ENCODE measurements around the gene BPHL.
"Not testable (repeated sequence)": the region's sequence is repeated elsewhere in the genome, so short reads cannot be mapped to it uniquely, and the experiment has no call there.

BPHL gene

DNA sequence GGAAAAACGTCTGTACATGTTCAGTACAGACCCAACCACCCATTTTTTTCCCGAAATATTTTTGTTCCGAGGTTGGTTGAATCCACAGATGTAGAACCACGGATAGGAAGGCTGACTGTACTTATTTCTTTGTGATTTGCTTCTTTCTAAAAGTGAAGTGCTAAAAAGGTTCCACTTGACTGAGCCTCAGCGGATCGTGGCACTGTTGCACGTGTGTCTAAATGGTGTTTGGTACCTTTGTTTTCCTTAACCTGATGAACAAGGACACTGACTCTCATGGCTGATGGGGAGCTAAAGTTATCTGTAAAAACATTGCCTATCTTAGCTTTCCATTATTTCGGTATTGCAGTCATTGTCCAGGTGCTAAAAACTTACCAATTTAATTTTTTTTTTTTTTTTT, 6.2 kb downstream of the BPHL start:
- no peak for DNase-seq

DNA sequence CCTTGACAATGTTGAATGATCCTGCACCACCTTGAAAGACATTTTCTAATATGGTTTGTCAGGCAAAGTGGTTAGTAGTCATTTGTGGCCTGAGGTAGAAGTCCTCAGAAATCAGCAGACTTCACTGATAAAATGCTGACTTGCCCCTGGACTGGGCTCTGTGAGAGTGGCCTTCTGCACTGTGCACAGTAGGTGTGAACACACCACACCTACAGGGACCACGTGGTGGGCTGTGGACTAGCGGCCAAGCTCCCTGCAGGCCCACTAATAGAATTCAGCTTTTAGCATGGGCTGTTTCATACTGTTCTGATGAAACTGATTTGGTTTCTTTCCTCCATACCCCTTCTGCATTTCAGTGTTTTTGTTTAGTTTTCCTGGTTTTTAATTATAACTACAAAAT, 7.3 kb downstream of the BPHL start:
- DNase-seq: no peak

DNA sequence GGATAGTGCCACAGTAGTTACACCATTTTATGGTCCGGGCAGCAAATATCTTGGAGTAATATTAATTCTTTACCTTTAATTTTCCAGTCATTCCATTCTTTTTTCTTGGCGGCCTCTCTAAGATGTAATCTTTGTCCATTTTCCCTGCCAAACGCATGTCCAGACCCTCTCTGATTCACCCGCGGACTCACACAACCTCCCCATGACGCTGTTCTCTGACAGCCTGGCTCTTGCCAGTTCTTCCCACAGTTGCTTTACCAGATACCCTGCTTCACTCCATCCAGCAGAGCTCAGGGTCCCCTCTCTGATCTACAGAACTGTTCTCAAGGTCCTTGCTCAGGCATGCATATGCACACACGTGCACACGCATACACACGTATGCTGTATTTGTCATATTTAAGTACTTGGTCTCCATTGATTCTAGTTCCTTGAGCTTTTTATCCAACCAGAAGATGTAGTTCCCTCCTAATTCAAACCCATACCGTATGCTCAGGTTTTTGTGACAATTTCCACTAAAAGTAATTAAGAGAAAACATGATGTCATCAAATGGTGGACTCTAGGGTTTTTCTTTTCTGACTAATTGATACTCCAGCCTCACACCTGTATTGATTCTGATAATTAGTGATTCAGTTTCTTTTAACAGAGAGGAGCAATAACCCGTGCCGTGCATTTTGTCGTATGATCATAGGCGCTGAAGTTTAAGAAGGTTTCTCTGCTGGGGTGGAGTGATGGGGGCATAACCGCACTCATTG, 10.0 kb downstream of the BPHL start:
- DNase-seq: no peak

DNA sequence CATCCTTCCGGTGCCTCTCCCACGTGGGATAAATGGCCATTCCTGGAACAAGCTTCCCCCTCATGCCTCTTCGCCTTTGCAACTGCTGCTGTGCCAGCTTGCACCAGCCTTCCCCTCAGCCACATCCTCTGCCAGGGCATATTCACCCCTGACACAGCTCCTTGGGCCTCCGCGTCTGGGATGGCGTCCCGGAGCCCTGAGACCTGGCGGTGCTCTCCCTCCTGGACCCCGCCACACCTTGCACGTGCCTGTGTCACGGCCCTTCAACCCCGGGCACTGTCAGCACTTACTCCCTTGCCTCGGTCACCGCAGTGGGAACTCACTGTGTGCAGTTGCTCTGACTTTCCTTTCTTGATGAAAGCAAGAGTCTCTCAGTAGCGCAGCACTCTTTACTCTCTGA, 13.2 kb downstream of the BPHL start:
- no peak for DNase-seq

DNA sequence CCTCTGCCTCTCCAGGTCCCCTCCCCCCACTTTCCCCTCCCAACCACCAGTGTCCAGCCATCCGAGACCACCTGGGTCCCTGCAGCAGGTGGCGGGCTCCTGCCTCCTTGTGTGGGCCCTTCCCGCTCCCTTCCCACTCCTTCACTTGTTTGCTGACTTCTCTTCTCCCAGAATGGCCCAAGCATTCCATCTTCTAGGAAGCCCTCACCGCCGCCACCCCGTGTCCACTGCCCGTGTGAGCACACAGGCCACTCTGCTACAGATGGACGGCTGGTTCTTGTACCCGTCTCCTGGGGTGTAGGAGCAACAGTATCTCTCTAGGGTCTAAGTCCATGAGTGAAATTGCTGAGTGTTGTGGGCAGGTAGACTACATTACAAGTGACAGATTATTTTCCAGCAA, 15.0 kb downstream of the BPHL start:
- no peak for DNase-seq

DNA sequence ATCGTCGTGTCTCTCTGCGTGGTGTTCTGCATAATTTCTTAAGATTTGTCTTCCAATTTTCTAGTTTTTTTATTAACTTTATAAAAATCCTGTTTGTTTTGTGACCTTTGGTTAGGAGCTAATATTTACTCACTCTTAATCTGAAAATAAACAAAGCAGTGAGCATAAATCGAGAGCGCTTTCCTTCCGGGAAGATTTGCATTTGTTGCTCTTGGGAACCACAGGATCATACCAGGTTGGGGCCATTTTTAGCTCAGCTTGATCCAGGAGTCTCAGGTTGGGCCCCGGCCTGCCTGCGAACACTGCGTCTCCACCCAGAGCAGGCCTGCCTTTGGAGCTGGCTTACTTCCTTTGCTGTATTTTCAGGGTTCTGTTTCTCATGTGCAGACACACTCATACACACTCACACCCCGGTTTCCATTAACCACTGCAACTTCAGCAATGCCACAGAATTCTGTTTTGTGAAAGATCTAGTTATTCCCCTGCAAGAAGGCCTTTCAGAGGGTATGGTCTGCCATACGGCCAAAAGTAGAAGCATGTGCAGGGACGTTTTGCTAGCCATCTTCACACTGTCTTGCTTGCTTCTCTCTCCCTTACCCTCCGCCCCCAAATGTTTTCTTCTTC, 17.3 kb downstream of the BPHL start:
- DNase-seq: no peak

DNA sequence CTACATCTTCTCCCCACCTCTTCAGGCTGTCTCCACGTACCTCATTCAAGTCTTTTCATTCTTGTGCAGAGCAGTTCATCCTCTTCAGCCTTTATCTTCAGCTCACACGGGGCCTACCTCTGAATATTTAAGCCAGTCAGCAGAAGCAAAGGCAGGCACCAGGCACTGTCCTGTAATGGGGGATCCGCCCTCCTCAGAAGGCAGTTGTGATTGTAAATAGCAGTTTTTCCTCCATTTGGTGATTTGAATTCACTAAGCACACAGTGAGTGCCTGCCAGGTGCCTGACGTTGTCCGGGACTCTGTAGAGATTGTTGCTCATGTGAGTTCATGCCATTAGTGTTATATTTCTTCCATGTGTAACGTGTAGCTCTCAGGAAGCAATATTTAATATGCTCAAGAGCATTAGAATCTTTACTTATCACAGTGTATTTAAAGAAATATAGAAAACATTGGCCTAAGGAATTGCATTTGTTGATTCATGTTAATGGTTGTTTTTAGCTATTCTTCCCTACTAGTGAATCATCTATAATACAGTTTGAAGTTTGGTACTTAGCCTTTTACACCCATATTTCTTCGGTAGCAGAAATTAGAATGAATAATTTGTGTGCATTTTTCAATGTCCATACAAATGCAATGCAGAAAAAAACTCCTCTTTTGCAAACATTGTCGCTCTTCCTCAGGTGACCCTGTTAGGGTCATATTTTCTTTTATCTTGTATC, 17.9 kb downstream of the BPHL start:
- no peak for DNase-seq

DNA sequence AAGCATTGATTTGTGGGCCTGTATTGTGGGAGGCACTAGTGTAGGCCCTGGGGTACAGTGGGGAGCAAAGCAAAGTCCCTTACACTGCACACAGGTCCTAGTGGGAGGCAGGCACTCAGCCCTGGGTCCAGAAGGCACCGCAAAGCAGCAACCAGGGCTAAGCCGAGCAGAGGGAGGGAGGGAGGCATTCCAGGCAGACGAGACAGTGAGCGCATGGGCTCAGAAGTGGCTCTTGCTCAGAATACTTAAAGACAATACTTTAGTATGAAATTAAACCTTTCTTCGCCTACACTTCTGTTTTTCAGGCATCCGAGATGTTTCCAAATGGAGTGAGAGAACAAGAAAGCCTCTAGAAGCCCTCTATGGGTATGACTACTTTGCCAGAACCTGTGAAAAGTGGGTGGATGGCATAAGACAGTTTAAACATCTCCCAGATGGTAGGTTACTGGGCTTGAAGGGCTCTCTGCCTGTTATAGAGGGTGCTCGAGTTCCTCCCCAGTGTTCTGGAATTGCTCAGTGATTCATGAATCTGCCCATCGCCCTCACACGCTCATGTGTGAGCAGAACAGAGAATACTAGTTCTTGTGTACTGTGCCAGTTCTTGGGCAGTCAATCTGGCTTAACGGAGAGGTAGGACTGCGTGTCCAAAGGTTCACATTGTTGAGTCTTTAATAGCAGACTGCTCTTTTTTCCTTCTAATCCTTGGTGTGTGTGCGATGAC, 18.7 kb downstream of the BPHL start:
- no peak for DNase-seq

DNA sequence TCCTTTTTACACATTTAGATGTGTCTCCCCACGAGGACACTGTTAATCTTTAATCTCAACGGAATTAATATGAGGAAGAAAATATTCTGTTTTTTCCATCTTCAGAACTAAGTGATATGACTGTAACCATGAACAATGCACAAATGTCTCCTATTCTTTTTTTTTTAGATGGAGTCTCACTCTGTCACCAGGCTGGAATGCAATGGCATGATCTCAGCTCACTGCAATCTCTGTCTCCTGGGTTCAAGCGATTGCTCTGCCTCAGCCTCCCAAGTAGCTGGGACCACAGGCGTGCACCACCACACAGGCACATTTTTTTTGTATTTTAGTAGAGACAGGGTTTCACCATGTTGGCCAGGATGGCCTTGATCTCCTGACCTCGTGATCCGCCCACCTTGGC, 19.4 kb downstream of the BPHL start:
- DNase-seq: not testable (repeated sequence)

DNA sequence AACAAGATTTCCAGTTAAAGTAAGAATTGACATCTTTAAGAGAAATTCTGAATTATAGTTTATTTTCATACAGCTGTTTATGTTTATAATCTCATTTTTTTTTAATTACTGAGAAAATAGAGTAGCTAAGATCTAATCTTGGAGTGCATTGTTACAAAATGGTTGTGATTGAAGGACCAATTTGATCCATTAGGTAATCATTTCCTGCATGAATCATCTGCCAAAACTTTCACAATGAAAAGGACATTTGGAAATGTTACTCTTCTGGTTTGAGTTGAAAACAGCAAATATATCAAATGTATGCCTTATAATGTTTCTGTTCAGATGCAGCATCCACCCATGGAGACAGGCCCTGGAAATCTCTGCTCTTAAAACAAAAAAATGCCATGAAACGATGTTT, 19.8 kb downstream of the BPHL start:
- no peak for DNase-seq

DNA sequence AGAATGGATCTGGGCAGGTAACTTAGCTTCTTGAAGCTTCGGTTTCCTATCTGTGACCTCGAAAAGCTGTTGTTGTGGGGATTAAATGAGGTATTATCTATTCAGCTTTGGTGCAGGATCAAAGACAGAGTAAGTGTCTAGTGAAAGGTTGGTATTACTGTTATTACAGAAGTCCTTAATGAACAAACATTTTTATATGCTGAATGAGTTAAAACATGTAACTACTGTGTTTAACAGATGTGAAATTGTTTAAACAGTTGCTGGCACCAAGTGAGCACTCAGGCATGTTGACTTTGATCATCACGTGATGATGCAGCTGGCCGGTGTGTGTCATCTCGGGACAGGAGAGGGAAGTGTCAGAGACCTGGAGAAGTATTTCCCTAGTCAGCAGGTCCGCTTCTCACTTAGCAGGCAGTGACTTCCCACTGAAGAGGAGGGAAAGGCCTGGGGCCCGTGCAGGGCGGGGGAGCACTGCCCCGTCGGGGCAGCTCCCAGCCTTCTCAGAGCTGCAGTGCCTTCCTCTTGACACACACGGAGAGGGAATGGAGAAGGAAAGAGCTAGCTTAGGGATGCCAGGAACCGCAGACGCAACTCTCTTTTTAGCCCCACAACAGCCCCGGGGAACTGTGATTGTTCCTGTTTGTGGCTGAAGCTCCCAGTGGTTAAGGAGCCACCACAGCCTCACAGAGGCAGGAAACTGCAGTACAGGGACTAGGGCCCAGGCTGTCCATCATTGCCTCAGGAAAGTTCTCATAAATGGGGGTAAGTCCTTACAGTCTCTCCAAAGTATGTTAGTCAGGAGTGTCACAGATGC, 20.8 kb downstream of the BPHL start:
- DNase-seq: peak in 1 of 2 donors; percentile 47

DNA sequence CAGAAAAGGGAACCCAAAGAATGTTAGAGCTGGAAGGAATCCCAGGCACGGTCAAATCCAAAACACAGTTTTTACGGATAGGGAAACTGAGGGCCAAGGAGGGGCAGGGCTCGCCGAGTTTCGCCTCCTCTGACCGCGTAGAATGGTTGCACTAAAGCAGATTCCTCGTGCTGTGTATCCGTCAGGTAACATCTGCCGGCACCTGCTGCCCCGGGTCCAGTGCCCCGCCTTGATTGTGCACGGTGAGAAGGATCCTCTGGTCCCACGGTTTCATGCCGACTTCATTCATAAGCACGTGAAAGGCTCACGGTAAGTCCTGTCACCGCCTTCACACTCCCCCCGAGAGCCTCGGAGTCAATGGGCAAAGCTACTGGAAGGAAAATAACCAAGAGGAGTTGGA, 21.7 kb downstream of the BPHL start:
- DNase-seq: no peak

DNA sequence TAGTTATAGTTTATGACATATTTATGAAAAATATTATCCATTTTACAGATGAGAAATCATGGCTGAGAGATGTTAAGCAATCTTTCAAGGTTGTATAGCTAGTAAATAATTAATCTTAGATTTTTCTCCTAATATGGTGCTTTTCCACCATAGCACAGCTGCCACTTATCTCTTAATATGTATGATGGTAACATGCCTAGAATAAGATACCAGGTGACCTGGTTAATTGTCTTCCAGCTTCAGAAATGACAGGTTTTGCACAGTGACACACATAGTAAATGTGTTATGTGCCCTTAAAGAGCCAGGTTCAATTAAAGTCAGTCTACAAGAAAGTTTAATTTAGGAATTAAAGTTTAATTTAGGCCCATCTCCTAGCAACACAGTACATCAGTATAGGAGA, 24.0 kb downstream of the BPHL start:
- DNase-seq: no peak

DNA sequence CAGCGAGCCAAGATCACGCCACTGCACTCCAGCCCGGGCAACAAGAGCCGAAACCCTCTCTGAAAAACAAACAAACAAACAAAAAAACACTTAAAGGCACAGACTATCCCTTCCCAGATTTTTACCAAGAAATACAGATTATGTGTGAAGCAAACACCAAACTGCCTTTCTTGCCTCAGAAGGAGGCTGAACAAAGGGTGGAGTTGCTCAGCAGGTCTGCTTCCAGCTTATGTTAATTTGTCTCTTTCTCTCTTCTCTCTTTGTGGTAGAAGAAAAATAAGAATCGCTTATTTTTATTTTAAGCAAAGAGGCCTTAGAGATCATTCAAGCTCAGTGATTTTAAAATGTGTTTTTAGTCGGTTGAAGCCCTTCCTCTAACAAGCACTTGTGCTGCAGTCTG, 24.6 kb downstream of the BPHL start:
- DNase-seq: no peak

DNA sequence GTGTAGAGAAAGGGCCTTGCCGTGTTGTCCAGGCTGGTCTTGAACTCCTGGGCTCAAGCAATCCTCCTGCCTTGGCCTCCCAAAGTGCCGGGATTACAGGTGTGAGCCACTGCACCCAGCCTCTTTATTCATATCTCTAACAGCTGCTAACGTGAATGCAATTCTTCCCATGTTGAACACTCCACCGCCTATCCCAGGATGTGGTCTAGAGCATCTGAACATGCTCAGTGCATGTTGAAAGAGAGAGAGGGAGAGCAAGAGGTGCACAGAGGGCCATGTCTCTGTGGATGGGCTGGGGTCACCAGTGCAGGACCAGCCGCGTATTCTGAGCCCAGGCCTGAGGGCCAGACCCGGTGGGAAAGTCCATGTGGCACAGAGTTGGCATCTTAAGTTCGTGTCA, 26.1 kb downstream of the BPHL start:
- no peak for DNase-seq

DNA sequence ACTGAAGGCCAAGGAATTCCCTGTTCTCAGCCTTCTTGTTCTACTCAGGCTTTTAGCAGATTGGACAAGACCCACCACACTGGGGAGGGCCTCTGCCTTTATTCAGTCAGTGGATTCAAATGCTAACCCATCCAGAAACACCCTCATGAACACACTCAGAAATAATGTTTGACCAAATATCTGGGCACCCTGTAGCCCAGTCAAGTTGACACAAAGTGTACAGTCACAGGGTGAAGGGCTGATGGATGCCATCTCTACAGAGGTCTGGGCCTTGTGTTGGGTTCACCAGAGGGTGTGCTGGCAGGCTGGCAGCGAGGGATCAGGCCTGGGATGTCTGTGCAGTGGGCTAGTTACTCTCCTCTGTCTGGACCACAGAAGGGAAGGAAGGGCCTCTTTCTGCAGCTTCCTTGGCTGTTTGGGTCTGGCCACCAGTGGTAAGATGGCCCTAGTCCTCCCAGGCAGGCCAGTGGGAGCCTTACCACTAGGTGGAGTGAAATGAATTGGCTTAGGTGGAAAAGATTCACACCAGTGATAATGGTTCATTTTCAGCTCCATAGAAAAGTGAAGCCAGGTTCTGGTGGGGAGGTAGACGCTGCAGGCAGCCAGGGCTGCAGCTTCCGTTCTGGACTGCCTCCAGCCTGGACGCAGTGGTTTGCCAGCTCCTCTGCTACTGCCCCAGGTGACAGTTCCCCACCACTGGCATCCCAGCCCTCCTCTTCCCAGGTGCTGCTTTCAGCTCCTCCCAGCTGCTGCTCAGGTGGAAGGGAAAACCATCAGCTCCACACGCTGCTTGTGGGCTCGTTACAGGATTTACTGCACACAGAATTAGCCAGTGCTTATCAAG, 29.6 kb downstream of the BPHL start:
- DNase-seq: no peak

DNA sequence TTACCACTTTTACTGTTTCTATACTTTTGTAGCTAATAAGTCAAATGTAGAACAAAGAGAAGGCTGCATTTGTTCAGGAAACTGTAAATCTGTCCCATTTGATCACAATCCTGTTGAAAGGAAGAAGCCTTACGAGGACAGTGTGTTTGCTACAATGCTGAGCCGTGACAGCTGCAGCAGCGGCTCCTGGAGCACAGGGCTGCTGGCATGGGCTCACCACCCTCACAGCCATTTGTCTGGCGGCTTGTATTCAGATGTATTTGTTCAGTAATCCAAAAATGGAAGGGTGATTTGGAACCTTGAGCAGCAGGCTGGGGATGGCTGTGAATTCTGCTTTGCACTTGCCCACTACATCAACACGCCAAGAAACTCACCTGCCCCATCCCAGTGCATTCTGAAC, 33.2 kb downstream of the BPHL start:
- DNase-seq: no peak

DNA sequence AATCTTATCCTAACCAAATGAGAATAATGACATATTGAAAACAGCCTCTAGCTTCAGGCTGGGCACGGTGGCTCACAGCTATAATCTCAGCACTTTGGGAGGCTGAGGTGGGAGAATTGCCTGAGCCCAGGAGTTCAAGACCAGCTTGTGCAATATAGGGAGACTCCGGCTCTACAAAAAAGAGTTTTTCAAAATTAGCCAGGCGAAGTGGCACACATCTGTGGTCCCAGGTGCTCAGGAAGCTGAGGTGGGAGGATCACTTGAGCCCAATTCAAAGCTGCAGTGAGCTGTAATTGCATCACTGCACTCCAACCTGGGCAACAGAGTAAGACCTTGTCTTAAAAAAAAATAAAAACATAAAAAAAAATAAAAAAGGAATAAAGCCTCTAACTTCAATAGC, 34.2 kb downstream of the BPHL start:
- no peak for DNase-seq

DNA sequence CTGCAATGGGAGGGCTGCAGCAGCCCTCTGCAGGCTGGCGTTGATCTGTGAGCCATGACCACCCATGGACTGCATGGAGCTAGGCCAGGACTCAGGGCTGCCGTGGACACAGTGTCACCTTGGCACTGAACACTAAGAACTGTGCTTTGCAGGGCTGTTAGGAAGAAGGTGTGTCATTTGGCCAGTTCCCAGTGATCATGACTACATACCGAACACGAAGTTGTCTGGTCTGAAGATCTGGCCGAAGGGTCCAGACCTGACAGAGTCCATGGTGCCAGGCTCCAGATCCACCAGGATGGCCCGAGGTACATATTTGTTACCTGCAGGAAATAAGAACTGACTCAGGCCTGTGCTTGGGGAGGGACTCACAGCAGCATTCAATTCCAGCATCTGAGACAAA, 36.9 kb downstream of the BPHL start:
- not testable (repeated sequence) for DNase-seq

DNA sequence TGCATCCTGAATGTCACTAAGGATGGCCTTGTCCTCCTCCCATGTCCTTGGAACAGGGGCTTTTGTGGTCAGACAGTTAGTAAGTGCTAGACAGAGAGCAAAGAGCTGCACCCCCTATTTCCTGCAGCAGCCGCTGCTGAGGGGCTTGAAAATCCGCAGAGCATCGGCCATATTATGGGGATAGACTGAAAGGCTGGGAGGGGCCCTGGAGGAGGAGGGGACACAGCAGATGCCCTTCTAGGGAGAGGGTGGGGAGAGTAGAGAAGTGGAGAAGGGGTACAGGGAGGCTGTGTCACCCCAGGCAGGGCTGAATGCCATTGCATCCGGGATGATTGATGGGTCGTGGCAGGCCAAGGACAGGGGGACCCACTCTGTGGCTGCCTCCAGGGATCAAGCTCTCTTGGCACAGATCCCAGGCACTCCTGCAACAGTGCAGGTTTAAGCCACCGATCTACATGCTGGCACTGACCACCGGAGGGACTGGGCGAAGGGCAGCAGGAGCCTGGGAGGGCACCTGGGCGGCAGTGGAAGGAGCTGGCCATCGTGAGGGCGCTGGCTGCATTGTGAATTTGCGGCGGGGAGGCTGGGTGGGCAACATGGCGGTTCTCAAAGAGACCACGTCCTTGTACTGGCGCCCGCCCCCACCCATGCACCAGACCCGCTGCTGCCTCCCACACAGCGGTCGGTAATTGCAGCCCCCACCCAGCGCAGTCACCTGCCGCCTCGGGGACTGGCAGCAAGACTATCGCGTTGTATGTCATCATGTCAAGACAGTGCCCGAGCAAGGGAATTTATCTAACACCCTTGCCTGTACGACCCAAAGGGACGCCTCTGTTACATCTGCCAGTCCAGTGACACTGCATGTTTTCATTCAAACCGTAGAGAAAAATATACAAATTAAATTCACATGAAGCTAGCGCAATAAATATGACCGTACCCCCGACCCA, 37.9 kb downstream of the BPHL start:
- DNase-seq: not testable (repeated sequence)

All from bone marrow (tissue), 2 donors.